ENCODE results near the gene SENP1.
"Not testable (repeated sequence)": the region's sequence is repeated elsewhere in the genome, so short reads cannot be mapped to it uniquely, and the experiment has no call there.

Gene SENP1

GRCh38 chr12:48115957-48116356 is 10.1 kb upstream of the SENP1 start:
- H3K4me3 ChIP-seq (ENCODE audit: low read depth, low read length): no peak overlapping the region

- H3K4me3 ChIP-seq (ENCODE audit: low read depth, low read length): not testable (repeated sequence)
These were observed 5.4 kb upstream of the SENP1 start for GRCh38 chr12:48111312-48111693.

GRCh38 chr12:48110691-48111311 is 4.9 kb upstream of the SENP1 start:
- no peak overlapping the region for H3K4me3 ChIP-seq (ENCODE audit: low read depth, low read length)

GRCh38 chr12:48109424-48109823 is 3.5 kb upstream of the SENP1 start:
- no peak overlapping the region for H3K4me3 ChIP-seq (ENCODE audit: low read depth, low read length)

GRCh38 chr12:48106681-48107613 is 1.1 kb upstream of the SENP1 start:
- peak overlapping the region; percentile 61 for H3K4me3 ChIP-seq (ENCODE audit: low read depth, low read length)

GRCh38 chr12:48105321-48105866 is 485 bp downstream of the SENP1 start:
- H3K4me3 ChIP-seq (ENCODE audit: low read depth, low read length): peak overlapping the region; percentile 61

- peak overlapping the region; percentile 61 for H3K4me3 ChIP-seq (ENCODE audit: low read depth, low read length)
These were observed 1.3 kb downstream of the SENP1 start for GRCh38 chr12:48104531-48104930.

GRCh38 chr12:48092611-48093010 is 13.3 kb downstream of the SENP1 start:
- H3K4me3 ChIP-seq (ENCODE audit: low read depth, low read length): no peak overlapping the region

- no peak overlapping the region for H3K4me3 ChIP-seq (ENCODE audit: low read depth, low read length)
These were observed 19.6 kb downstream of the SENP1 start for GRCh38 chr12:48086327-48086726.

- no peak overlapping the region for H3K4me3 ChIP-seq (ENCODE audit: low read depth, low read length)
These were observed 20.9 kb downstream of the SENP1 start for GRCh38 chr12:48084841-48085460.

- no peak overlapping the region for H3K4me3 ChIP-seq (ENCODE audit: low read depth, low read length)
These were observed 21.8 kb downstream of the SENP1 start for GRCh38 chr12:48084066-48084465.

GRCh38 chr12:48080821-48081220 is 25.1 kb downstream of the SENP1 start:
- H3K4me3 ChIP-seq (ENCODE audit: low read depth, low read length): no peak overlapping the region

- H3K4me3 ChIP-seq (ENCODE audit: low read depth, low read length): no peak overlapping the region
These were observed 25.6 kb downstream of the SENP1 start for GRCh38 chr12:48080285-48080684.

GRCh38 chr12:48078901-48079300 is 27.0 kb downstream of the SENP1 start:
- H3K4me3 ChIP-seq (ENCODE audit: low read depth, low read length): no peak overlapping the region

GRCh38 chr12:48077111-48077510 is 28.8 kb downstream of the SENP1 start:
- no peak overlapping the region for H3K4me3 ChIP-seq (ENCODE audit: low read depth, low read length)

- H3K4me3 ChIP-seq (ENCODE audit: low read depth, low read length): no peak overlapping the region
These were observed 30.0 kb downstream of the SENP1 start for GRCh38 chr12:48075832-48076231.

- no peak overlapping the region for H3K4me3 ChIP-seq (ENCODE audit: low read depth, low read length)
These were observed 31.6 kb downstream of the SENP1 start for GRCh38 chr12:48074266-48074665.

- H3K4me3 ChIP-seq (ENCODE audit: low read depth, low read length): no peak overlapping the region
These were observed 33.6 kb downstream of the SENP1 start for GRCh38 chr12:48072266-48072665.

GRCh38 chr12:48071808-48072207 is 34.1 kb downstream of the SENP1 start:
- no peak overlapping the region for H3K4me3 ChIP-seq (ENCODE audit: low read depth, low read length)

- H3K4me3 ChIP-seq (ENCODE audit: low read depth, low read length): no peak overlapping the region
These were observed 35.1 kb downstream of the SENP1 start for GRCh38 chr12:48070731-48071130.

GRCh38 chr12:48070033-48070432 is 35.8 kb downstream of the SENP1 start:
- no peak overlapping the region for H3K4me3 ChIP-seq (ENCODE audit: low read depth, low read length)

GRCh38 chr12:48069241-48069640 is 36.6 kb downstream of the SENP1 start:
- H3K4me3 ChIP-seq (ENCODE audit: low read depth, low read length): no peak overlapping the region

Data from iPS-11a (cell line).